Transverse colon (tissue), 4 donors: Measurements from ENCODE around the gene NUMBL.

Experiments used
- CTCF ChIP-seq, 5 experiments: fragments of 200-600 bp in 3 of 5; fragments of 450-650 bp in 2 of 5; sonication (generic) in 3 of 5; IDR thresholded peaks; 1 replicate in 2 of 5; 2 replicates in 3 of 5; pipeline ENCODE4 v1.5.1; 2016 to 2017; ENCODE audit warnings: antibody characterized with exemption in 5 of 5, inconsistent platforms in 3 of 5, mild to moderate bottlenecking in 2 of 5, moderate library complexity in 1 of 5
- EP300 ChIP-seq: sonication (generic); formaldehyde crosslinking; IDR thresholded peaks from one replicate; pipeline ENCODE4 v1.6.1; 2017; ENCODE audit warnings: antibody characterized with exemption, low read depth
- POLR2A ChIP-seq: fragments of 450-650 bp; IDR thresholded peaks from one replicate; pipeline ENCODE4 v1.6.1; 2016; ENCODE audit warnings: antibody characterized with exemption, mild to moderate bottlenecking, moderate library complexity
- POLR2AphosphoS5 ChIP-seq, 3 donors: sonication (generic); formaldehyde crosslinking; IDR thresholded peaks; one replicate each; pipeline ENCODE4 v1.6.1; 2016; ENCODE audit warnings: antibody characterized with exemption in 3 of 3

GRCh38 chr19:40630571-40631160 is 59.8 kb downstream of the NUMBL start:
- TF ChIP-seq CTCF (IDR thresholded peaks at IDR 0.05), result no peak
- no peak for TF ChIP-seq POLR2A
- no peak for TF ChIP-seq EP300
- no peak for TF ChIP-seq POLR2AphosphoS5 (IDR thresholded peaks at IDR 0.05)
